Superior temporal gyrus (tissue), 1 donor: ENCODE measurements around the gene OR2Z1.
"Not testable (repeated sequence)": the region's sequence is repeated elsewhere in the genome, so short reads cannot be mapped to it uniquely, and the experiment has no call there.

Source experiments
- DNase-seq: peaks from one replicate; pipeline ENCODE4 v3.0.0-alpha.2; 2016; ENCODE audit errors: extremely low spot score

Gene OR2Z1

DNA sequence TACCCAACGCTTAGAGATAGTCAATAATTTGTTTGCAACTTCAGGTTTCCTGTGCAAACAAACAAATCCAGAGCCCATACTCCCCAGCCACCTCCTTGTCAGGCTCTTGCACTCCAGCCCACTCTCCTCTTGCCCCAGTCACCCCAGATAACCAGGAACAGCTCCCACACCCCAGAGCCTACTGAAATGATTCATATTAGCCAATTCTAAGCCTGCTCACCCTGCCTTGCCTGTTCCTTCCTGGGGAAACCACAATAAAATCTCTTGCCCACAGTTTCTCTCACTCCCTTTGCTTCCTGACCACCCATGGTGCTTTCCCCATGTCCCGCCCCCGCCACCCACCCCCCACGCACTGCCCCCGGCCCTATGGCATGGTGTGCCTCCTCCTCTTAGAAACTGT is 19.1 kb upstream of the OR2Z1 start:
- DNase-seq: no peak

DNA sequence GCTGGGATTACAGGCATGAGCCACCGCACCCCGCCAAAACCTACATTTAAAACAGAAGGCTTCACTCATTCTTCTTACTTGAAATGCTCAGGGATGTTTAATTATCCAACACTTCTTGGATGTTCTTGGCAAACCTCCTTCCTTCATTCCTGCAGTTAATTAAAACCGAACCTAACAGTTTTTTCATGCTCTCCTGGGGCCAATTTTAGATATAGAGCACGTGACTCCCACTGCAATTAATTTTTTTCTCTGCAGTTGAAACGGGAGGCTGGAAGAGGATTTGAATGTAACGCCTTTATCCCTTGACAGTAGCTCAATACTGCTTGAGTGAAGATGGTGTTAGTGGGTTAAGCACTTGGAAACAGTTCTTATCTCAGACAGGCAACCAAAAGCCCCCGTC is 18.2 kb upstream of the OR2Z1 start:
- DNase-seq: no peak

DNA sequence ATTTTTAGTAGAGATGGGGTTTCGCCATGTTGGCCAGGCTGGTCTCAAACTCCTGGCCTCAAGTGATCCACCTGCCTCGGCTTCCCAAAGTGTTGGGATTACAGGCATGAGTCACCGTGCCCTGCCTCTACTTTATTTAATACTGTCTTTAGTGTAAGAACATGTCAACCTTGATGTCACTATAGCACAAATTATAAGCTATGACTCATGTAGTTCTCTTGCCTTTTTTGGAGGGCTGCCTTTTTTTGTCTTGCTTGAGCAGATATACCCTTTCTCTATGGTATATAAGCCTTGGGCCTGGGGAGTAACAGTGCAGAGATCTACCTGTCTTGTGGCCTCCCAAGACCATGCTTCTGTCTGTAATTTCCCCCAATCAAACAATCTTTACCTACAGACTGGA is 16.1 kb upstream of the OR2Z1 start:
- DNase-seq: not testable (repeated sequence)

DNA sequence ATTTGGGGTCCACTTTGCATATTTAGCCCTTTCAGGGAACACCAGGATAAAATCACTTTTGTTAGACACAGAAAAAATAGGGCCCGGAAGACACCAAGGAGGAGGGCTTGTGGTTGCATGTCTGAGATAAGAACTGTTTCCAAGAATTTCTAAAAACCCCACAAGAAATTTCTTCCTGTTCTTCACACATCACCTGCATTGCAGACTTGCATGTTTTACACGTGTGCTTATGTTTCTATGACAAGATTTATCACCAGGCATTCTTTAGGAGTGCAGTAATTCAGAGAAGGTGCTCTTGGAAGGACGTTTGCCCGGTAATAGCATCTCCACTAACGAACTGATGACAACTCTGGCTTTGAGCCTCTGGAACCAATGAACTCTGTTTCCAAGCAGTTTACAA is 15.7 kb upstream of the OR2Z1 start:
- no peak for DNase-seq

DNA sequence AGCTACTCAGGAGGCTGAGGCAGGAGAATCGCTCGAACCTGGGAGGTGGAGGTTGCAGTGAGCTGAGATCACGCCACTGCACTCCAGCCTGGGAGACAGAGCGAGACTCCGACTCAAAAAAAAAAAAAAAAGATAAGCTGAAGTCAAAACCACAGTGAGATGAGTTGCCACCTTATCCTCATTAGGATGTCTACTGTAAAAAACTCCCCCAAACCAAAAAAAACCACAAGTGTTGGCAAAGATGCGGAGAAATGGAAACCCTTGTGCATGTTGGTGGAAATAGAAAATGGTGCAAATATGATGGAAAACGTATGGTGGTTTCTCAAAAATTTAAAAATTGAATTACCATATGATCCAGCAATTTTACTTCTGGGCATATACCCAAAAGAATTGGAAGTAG is 11.1 kb upstream of the OR2Z1 start:
- not testable (repeated sequence) for DNase-seq

DNA sequence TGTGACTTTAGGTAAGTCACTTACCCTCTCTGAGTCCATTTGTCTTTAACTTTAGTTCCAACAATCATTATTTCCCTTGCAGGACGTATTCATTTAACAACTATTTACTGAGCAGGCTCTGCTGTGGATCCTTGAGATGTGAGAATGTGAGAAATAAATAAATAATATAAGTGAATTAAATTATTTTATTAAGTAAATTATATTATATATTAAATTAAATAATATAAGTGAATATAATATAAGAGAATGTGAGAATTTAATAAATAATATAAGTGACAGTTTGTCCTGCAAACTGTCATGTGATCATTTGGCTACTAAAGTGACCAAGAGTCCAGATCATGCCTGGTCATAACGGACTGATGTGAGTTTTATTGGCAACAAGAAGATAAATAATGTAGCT is 598 bp downstream of the OR2Z1 start:
- no peak for DNase-seq

DNA sequence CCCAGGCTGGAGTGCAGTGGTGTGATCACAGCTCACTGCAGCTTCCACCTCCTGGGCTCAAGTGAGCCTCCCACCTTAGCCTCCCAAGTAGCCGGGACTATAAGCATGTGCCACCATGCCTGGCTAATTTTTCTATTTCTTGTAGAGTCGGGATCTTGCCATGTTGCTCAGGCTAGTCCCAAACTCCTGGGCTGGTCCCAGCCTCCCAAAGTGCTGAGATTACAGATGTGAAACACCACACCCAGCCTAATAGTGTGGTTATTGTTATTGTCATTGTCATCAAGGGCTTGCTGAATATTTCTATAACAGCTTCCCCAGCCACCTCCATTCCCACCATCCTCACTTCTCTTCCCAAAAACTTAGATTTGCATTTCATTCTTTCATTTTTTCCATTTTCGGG is 2.8 kb downstream of the OR2Z1 start:
- DNase-seq: no peak

DNA sequence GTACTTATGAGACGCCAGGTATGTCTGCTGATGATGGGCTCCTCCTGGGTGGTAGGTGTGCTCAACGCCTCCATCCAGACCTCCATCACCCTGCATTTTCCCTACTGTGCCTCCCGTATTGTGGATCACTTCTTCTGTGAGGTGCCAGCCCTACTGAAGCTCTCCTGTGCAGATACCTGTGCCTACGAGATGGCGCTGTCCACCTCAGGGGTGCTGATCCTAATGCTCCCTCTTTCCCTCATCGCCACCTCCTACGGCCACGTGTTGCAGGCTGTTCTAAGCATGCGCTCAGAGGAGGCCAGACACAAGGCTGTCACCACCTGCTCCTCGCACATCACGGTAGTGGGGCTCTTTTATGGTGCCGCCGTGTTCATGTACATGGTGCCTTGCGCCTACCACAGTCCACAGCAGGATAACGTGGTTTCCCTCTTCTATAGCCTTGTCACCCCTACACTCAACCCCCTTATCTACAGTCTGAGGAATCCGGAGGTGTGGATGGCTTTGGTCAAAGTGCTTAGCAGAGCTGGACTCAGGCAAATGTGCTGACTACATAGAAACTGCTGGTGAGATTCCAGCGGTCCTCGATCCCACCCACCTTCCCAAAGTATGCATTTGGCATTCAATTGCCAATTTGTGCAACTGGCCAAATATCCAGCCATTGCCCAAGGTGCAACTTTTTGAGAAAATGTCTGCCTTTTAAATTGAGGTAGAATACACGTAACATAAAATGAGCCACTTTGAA is 10.2 kb downstream of the OR2Z1 start:
- DNase-seq: no peak

DNA sequence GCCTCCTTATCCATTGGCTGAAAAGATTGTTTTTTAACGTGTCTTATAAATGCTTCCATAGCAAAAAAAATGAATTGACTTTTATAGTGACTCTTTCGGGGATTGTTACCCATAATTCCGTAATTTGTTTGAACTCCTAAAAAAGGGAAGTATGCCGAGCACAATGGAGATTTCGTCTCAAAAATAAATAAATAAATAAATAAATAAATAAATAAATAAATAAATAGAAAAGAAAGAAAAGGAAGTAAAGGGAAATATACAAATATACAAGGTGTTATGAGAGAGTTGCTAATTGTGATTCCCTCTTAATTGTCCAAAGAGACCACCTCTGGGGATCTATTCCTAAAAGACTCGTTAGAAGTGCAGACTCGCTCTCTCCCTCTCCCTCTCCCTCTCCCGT is 16.9 kb downstream of the OR2Z1 start:
- DNase-seq: no peak

DNA sequence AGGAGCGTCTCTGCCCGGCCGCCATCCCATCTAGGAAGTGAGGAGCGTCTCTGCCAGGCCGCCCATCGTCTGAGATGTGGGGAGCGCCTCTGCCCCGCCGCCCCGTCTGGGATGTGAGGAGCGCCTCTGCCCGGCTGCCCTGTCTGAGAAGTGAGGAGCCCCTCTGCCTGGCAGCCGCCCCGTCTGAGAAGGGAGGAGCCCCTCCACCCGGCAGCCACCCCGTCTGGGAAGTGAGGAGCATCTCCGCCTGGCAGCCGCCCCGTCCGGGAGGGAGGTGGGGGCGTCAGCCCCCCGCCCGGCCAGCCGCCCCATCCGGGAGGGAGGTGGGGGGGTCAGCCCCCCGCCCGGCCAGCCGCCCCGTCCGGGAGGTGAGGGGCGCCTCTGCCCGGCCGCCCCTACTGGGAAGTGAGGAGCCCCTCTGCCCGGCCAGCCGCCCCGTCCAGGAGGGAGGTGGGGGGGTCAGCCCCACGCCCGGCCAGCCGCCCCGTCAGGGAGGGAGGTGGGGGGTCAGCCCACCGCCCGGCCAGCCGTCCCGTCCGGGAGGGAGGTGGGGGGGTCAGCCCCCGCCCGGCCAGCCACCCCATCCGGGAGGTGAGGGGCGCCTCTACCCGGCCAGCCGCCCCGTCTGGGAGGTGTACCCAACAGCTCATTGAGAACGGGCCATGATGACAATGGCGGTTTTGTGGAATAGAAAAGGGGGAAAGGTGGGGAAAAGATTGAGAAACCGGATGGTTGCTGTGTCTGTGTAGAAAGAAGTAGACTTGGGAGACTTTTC is 18.0 kb downstream of the OR2Z1 start:
- not testable (repeated sequence) for DNase-seq

DNA sequence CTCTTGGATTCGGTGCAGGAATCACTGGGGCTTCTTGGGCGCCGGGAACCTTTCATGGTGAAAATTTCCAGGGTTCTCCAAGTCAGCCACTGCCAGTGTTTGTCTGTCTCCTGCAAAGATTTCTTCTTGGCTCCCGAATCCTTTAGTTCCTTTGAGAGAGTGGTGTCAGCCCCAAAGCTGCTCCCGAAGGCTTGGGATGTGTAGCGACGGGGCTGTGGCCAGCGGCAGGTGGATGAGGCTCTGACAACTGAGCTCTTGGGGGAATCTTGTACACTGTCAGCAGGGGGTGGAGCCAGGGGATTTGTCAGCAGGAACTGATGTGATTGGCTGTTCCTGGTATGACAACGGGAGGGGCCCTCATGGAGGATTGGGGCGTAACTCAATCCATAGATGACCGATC is 45.8 kb downstream of the OR2Z1 start:
- not testable (repeated sequence) for DNase-seq

DNA sequence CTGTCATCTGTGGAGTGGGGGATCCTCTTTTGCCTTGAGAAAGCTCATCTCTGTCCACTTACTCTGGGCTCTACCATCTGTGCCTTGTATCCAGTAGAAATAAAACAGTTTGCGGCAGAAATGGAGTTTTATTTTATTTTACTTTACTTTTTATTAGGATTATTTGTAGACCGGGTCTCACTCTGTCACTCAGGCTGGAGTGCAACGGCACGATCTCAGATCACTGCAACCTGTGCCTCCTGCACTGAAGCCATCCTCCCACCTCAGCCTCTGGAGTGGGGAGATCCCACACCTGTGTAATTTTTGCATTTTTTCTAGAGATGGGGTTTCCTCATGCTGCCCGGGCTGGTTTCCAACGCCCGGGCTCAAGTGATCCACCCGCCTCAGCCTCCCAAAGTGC is 47.8 kb downstream of the OR2Z1 start:
- DNase-seq: not testable (repeated sequence)

DNA sequence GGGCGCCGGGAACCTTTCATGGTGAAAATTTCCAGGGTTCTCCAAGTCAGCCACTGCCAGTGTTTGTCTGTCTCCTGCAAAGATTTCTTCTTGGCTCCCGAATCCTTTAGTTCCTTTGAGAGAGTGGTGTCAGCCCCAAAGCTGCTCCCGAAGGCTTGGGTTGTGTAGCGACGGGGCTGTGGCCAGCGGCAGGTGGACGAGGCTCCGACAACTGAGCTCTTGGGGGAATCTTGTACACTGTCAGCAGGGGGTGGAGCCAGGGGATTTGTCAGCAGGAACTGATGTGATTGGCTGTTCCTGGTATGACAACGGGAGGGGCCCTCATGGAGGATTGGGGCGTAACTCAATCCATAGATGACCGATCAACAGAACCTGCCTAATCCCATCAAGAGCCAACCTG is 52.2 kb downstream of the OR2Z1 start:
- DNase-seq: not testable (repeated sequence)
